Body of pancreas (tissue), 4 donors: ENCODE measurements around the gene UGT1A5. TPM values are rescaled to one million over a fixed set of nuclear protein-coding genes. Genes with fewer than 3 reads are reported as not detected.

ENCODE experiments used
- ATAC-seq: fragments of 150-250 bp; one replicate; pipeline ENCODE4 v1.9.1; 2016
- DNase-seq, 4 donors: peaks; one replicate each; pipeline ENCODE4 v3.0.0-alpha.2; 2019
- H3K27ac ChIP-seq, 4 donors: fragments of 200-600 bp; sonication (generic); 1 replicate in 3 of 4; 2 replicates in 1 of 4; pipeline versions ENCODE4 v1.5.1 to v1.6.1; 2016 to 2019; ENCODE audit warnings: mild to moderate bottlenecking in 1 of 4, mixed read lengths in 1 of 4, moderate library complexity in 1 of 4
- H3K27me3 ChIP-seq, 2 donors: fragments of 200-600 bp; sonication (generic); one replicate each; pipeline ENCODE4 v1.6.0; 2016; ENCODE audit warnings: mild to moderate bottlenecking in 1 of 2
- H3K36me3 ChIP-seq, 2 donors: fragments of 200-600 bp; sonication (generic); replicated peaks in 1 of 2; 2 replicates each; pipeline ENCODE4 v1.5.1; 2016; ENCODE audit warnings: low read depth in 2 of 2; ENCODE audit not compliant: insufficient read depth in 1 of 2
- H3K4me1 ChIP-seq: fragments of 200-600 bp; sonication (generic); one replicate; pipeline ENCODE4 v1.6.0; 2016
- H3K4me3 ChIP-seq, 2 donors: fragments of 200-600 bp; sonication (generic); 1 replicate in 1 of 2; 2 replicates in 1 of 2; pipeline ENCODE4 v1.5.1; 2016 to 2019
- H3K9me3 ChIP-seq, 3 donors: fragments of 200-600 bp; sonication (generic); 1 replicate in 2 of 3; 2 replicates in 1 of 3; pipeline ENCODE4 v1.5.1; 2016
- POLR2A ChIP-seq, 3 donors: fragments of 450-650 bp; IDR thresholded peaks; one replicate each; pipeline ENCODE4 v1.6.1; 2016; ENCODE audit warnings: antibody characterized with exemption in 3 of 3, mild to moderate bottlenecking in 2 of 3
- WGBS, 2 donors: methylation state at CpG; one replicate each; pipeline ENCODE4 v1.1.5; 2017; 5-methylcytosine and 5-hydroxymethylcytosine counted together
- intact Hi-C: fragments of 100-400 bp; cut with DNase I; formaldehyde crosslinking; loops from one replicate; pipeline ENCODE4 v1.15.1; 2023
- total RNA-seq, 2 donors: library from RNA; depleted of rRNA; stranded (reverse); fragments of >200 nt; gene quantifications; one replicate each; pipeline ENCODE4 v1.1.0, GENCODE V29; 2016
- TF ChIP-seq, protein P1 (sequence below), 7 experiments: fragments of 450-650 bp in 4 of 7; fragments of 200-600 bp in 3 of 7; sonication (generic) in 3 of 7; IDR thresholded peaks; one replicate each; pipeline ENCODE4 v1.5.1; 2016 to 2019; ENCODE audit warnings: antibody characterized with exemption in 7 of 7

UGT1A5 gene
- total RNA-seq, 2 donors from 2014 or later = not detected

DNA sequence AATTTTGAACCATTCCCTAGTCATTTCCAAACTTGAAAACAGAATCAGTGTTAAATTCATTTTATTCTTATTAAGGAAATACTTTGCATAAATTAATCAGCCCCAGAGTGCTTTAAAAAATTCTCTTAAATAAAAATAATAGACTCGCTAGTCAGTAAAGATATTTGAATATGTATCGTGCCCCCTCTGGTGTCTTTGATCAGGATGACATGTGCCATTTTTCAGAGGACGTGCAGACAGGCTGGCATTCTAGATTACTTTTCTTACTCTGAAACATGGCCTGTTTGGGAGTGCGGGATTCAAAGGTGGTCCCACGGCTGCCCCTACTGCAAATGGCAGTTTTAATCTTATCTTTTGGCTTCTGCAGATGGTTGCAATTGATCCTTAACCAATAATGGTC, 59.9 kb downstream of the UGT1A5 start:
- Histone ChIP-seq H3K9me3 (peaks cover 0 to 19% (median 0%) of the 10 kb centered on the region in 3 donors), H3K4me3 (no peak overlapping the region), H3K4me1 (no peaks in the 10 kb centered on the region), H3K27ac (no peak overlapping the region), H3K27me3 (no peaks in the 10 kb centered on the region), H3K36me3 (no peaks in the 10 kb centered on the region)
- no peak for DNase-seq
- no peak for ATAC-seq
- TF ChIP-seq POLR2A (IDR thresholded peaks at IDR 0.05) = no peak
- TF ChIP-seq, protein P1, sequence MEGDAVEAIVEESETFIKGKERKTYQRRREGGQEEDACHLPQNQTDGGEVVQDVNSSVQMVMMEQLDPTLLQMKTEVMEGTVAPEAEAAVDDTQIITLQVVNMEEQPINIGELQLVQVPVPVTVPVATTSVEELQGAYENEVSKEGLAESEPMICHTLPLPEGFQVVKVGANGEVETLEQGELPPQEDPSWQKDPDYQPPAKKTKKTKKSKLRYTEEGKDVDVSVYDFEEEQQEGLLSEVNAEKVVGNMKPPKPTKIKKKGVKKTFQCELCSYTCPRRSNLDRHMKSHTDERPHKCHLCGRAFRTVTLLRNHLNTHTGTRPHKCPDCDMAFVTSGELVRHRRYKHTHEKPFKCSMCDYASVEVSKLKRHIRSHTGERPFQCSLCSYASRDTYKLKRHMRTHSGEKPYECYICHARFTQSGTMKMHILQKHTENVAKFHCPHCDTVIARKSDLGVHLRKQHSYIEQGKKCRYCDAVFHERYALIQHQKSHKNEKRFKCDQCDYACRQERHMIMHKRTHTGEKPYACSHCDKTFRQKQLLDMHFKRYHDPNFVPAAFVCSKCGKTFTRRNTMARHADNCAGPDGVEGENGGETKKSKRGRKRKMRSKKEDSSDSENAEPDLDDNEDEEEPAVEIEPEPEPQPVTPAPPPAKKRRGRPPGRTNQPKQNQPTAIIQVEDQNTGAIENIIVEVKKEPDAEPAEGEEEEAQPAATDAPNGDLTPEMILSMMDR (IDR thresholded peaks at IDR 0.05) = no peak
- WGBS, 2 donors = 40 to 49% methylated on average over 5 of the region's 5 CpGs
- intact Hi-C loops = no loop called here

DNA sequence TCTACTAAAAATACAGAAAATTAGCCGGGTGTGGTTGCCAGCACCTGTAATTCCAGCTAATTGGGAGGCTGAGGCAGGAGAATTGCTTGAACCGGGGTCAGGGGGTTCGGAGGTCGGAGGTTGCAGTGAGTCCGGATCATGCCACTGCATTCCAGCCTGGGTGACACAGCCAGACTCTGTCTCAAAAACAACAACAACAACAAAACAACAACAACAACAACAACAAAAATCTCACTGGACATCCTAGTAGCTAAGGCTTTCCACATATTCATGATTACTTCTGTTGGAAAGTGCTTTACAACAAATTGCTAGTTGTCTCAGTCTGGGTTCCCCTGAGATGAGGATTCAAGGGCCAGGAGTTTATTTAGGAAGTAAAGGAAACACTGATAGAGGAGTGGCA, 61.1 kb downstream of the UGT1A5 start:
- intact Hi-C loops = no loop called here
- no peaks in the 10 kb centered on the region for H3K27me3 ChIP-seq
- DNase-seq (no peak), ATAC-seq (no peak)
- H3K27ac ChIP-seq = no peak overlapping the region
- H3K9me3 ChIP-seq = peaks cover 0 to 21% (median 0%) of the 10 kb centered on the region in 3 donors
- no peaks in the 10 kb centered on the region for H3K4me1 ChIP-seq
- TF ChIP-seq POLR2A (IDR thresholded peaks at IDR 0.05) = no peak
- TF ChIP-seq, protein P1 (IDR thresholded peaks at IDR 0.05) = no peak
- no peak overlapping the region for H3K4me3 ChIP-seq
- WGBS, 2 donors = 79 to 83% methylated on average over 5 of the region's 5 CpGs
- no peaks in the 10 kb centered on the region for H3K36me3 ChIP-seq

DNA sequence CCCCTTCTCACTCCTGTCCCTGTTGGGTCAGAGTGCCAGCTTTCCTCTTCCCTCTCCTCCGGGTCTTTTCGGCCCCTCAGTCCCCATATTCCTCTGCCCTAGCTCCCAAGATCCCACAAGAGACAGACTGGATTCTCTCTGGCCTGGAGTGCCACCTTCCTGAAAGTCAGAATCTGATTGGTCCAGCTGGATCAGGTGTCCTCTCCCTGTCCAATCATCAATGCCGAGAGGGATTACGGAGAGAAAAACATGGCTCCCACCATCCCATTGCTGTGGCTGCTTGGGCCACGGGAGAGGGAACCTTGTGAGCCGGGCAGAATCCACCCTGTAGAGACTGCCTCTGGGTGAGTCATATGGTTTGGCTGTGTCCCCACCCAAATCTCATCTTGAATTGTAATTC, 62.7 kb downstream of the UGT1A5 start:
- H3K27ac ChIP-seq = no peak overlapping the region
- no peaks in the 10 kb centered on the region for H3K36me3 ChIP-seq
- no peak for TF ChIP-seq POLR2A (IDR thresholded peaks at IDR 0.05)
- TF ChIP-seq, protein P1 (IDR thresholded peaks at IDR 0.05) = no peak
- peaks cover 0 to 21% (median 0%) of the 10 kb centered on the region in 3 donors for H3K9me3 ChIP-seq
- 87 to 89% methylated on average over 6 of the region's 6 CpGs for WGBS, 2 donors
- H3K27me3 ChIP-seq = no peaks in the 10 kb centered on the region
- no peaks in the 10 kb centered on the region for H3K4me1 ChIP-seq
- intact Hi-C loops = no loop called here
- no peak overlapping the region for H3K4me3 ChIP-seq
- DNase-seq = no peak
- ATAC-seq = no peak

DNA sequence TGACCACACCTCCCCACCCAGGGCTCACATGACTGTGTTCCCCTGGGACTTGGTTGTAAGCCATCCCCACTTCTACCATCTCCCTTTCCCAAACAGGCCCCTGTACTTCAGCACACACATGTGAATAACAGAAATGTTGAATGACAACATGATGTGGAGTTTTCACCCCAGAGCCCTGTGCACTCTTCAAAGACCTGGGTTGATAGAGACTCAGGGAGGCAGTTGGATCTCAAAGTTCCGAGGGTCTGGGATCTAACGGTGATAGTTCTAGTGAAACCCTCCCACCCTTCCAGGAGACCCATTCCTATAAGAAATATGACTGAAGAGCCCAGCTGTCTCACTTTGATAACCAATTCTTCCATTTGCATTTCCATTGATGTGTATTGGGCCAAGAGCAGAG, 65.3 kb downstream of the UGT1A5 start, which contains the start of gene MROH2A:
TSS of gene MROH2A (plus strand) at position 301 of the 400 bp plus-strand sequence. CDS start 1,029 bp downstream, outside the sequence.
- no peak within 1 kb of the TSS for H3K27ac ChIP-seq
- H3K36me3 ChIP-seq = no peaks in the 10 kb centered on the region
- no peak within 1 kb of the TSS for H3K4me3 ChIP-seq
- no peak for ATAC-seq
- intact Hi-C loops = no loop called here
- WGBS, 2 donors = 51 to 68% methylated on average over 2 of the region's 2 CpGs
- no peaks in the 10 kb centered on the region for H3K27me3 ChIP-seq
- TF ChIP-seq, protein P1 (IDR thresholded peaks at IDR 0.05) = no peak
- no peak for TF ChIP-seq POLR2A (IDR thresholded peaks at IDR 0.05)
- H3K4me1 ChIP-seq = no peaks in the 10 kb centered on the region
- H3K9me3 ChIP-seq = peaks cover 0 to 21% (median 0%) of the 10 kb centered on the region in 3 donors
- no peak for DNase-seq

- H3K27me3 ChIP-seq = no peaks in the 10 kb centered on the region
- H3K27ac ChIP-seq = no peak overlapping the region
- DNase-seq (no peak), ATAC-seq (no peak)
- H3K9me3 ChIP-seq = peaks cover 0 to 21% (median 0%) of the 10 kb centered on the region in 3 donors
- intact Hi-C loops = no loop called here
- 75 to 90% methylated on average over 2 to 4 of the region's 4 CpGs for WGBS, 2 donors
- H3K4me1 ChIP-seq = no peaks in the 10 kb centered on the region
- no peak for TF ChIP-seq POLR2A (IDR thresholded peaks at IDR 0.05)
- TF ChIP-seq, protein P1 (IDR thresholded peaks at IDR 0.05) = no peak
- H3K36me3 ChIP-seq = no peaks in the 10 kb centered on the region
- no peak overlapping the region for H3K4me3 ChIP-seq
These were observed 67.0 kb downstream of the UGT1A5 start for GRCh38 chr2:233779722-233780121.
